ENCODE data around the gene ASB16.
A peak's percentile ranks its signal among the peaks of the same experiment; 100 is the strongest.

ASB16 gene

DNA sequence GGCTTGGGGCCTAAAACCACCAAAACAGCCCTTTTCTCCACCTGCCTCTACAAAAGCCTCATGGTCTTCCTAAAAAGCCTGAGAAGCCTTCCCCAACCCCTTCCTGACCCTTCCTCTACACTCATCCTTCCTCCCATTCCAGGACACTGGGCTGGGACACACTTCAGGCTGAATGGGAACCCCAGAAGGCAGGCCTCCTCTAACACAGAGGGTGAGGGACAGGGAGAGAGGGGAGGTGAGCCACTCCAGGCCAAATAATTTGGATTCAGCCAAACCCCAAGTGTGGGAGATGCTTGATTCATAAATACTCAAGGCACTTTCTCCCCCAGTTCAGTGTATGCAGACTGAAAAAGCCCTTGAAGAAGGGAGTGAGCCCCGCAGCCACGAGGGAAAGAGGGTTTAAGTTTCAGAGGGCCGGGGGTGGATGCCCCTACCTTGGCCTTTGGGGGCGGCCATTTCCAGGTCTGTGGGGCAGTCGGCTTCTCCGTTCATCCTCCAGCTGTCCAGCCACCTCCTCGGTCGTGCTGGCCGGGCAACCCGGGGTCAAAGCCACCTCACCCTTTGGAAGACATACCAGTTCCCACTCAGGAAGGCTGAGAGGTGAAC, 47.3 kb downstream of the ASB16 start:
- H4K20me1 ChIP-seq (ENCODE audit: insufficient read depth, low read length), result no peaks in the 10 kb centered on the region
- peak; percentile 30 for DNase-seq

DNA sequence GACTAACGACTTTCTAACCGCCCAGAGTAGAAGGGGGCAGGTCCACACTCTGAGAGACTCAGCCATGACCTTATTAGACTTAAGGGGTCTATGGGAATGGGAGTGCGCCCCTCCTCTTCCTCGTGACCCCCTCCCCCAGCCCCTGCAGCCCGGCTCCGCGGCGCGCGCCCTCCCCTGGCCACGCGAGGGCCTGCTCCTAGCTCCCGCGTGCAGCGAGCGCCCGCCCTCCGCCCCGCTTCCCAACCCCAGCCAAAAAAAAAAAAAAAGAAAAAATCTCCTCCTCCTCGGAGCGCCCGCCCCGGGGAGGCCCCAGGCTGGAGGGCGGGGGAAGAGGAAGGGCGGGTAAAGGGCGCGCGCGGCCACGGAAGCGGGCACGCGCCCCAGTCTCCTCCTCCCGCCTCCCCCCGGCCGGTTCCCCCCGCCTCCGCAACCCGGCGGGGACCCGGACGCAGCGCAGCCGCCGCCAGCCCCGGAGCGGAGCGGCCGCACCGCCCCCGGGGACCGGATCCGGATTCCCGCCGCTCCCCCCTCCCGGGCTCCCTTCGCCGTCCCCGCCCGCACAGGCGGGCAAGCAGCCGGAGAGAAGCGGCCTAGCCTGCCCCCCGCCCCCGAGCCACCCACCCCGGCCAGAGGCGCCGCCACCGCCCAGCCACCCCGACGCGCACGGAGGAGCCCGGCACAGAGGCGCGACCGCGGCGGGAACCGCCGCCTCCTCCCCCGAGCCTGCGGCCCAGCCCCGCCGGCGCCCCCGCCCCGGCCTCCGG, 48.0 kb downstream of the ASB16 start:
- peak overlapping the region; percentile 71 for H3K4me3 ChIP-seq (ENCODE audit: low read length)
- H3F3A ChIP-seq (ENCODE audit: insufficient read depth, low read length), result peaks cover 32% of the 10 kb centered on the region; the same call in 1 of the 2 replicates
- H3K9me2 ChIP-seq (replicated peaks; ENCODE audit: insufficient read depth, low read length), result no peaks in the 10 kb centered on the region
- TF ChIP-seq EZH2phosphoT487 (IDR thresholded peaks at IDR 0.05; ENCODE audit: low read length), result no peak
- TF ChIP-seq, protein P1, sequence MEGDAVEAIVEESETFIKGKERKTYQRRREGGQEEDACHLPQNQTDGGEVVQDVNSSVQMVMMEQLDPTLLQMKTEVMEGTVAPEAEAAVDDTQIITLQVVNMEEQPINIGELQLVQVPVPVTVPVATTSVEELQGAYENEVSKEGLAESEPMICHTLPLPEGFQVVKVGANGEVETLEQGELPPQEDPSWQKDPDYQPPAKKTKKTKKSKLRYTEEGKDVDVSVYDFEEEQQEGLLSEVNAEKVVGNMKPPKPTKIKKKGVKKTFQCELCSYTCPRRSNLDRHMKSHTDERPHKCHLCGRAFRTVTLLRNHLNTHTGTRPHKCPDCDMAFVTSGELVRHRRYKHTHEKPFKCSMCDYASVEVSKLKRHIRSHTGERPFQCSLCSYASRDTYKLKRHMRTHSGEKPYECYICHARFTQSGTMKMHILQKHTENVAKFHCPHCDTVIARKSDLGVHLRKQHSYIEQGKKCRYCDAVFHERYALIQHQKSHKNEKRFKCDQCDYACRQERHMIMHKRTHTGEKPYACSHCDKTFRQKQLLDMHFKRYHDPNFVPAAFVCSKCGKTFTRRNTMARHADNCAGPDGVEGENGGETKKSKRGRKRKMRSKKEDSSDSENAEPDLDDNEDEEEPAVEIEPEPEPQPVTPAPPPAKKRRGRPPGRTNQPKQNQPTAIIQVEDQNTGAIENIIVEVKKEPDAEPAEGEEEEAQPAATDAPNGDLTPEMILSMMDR (IDR thresholded peaks at IDR 0.05; ENCODE audit: low read length), result peak; percentile 58
- H3K9ac ChIP-seq (ENCODE audit: low read length), result peak overlapping the region; percentile 89
- peaks cover 14% of the 10 kb centered on the region for H3K36me3 ChIP-seq (replicated peaks; ENCODE audit: insufficient read depth, low read length)
- no peaks in the 10 kb centered on the region for H4K20me1 ChIP-seq (ENCODE audit: insufficient read depth, low read length)
- no peaks in the 10 kb centered on the region for H3K27me3 ChIP-seq (replicated peaks; ENCODE audit: insufficient read depth, low read length)
- no peak overlapping the region for H2AFZ ChIP-seq (ENCODE audit: low read length)
- H3K27ac ChIP-seq (ENCODE audit: low read length), result peak overlapping the region; percentile 61; the same call in 1 of the 2 replicates
- peaks cover 56% of the 10 kb centered on the region for H3K79me2 ChIP-seq (ENCODE audit: low read length)
- H3K4me2 ChIP-seq (ENCODE audit: low read depth, low read length), result peak overlapping the region; percentile 95
- peaks cover 18% of the 10 kb centered on the region for H3K4me1 ChIP-seq (ENCODE audit: low read length)
- no peaks in the 10 kb centered on the region for H3K9me3 ChIP-seq (replicated peaks; ENCODE audit: insufficient read depth, low read length)
- DNase-seq, result peak; percentile 91

More for the DNA sequence above, 47.3 kb downstream of the ASB16 start:
- H3K36me3 ChIP-seq (replicated peaks; ENCODE audit: insufficient read depth, low read length), result peaks cover 14% of the 10 kb centered on the region
- H3K9me2 ChIP-seq (replicated peaks; ENCODE audit: insufficient read depth, low read length), result no peaks in the 10 kb centered on the region
- no peaks in the 10 kb centered on the region for H3K27me3 ChIP-seq (replicated peaks; ENCODE audit: insufficient read depth, low read length)
- H3K27ac ChIP-seq (ENCODE audit: low read length), result peak overlapping the region; percentile 61; the same call in 1 of the 2 replicates
- peak overlapping the region; percentile 71 for H3K4me3 ChIP-seq (ENCODE audit: low read length)
- no peak overlapping the region for H2AFZ ChIP-seq (ENCODE audit: low read length)
- TF ChIP-seq EZH2 (optimal IDR thresholded peaks at IDR 0.05; ENCODE audit: low read depth, low read length), result no peak
- TF ChIP-seq EZH2phosphoT487 (IDR thresholded peaks at IDR 0.05; ENCODE audit: low read length), result no peak
- TF ChIP-seq, protein P1 (IDR thresholded peaks at IDR 0.05; ENCODE audit: low read length), result no peak
- peaks cover 56% of the 10 kb centered on the region for H3K79me2 ChIP-seq (ENCODE audit: low read length)
- H3F3A ChIP-seq (ENCODE audit: insufficient read depth, low read length), result peaks cover 30% of the 10 kb centered on the region; the same call in 1 of the 2 replicates
- H3K9me3 ChIP-seq (replicated peaks; ENCODE audit: insufficient read depth, low read length), result no peaks in the 10 kb centered on the region
- H3K4me1 ChIP-seq (ENCODE audit: low read length), result peaks cover 18% of the 10 kb centered on the region
- peak overlapping the region; percentile 89 for H3K9ac ChIP-seq (ENCODE audit: low read length)
- peak overlapping the region; percentile 95 for H3K4me2 ChIP-seq (ENCODE audit: low read depth, low read length)

DNA sequence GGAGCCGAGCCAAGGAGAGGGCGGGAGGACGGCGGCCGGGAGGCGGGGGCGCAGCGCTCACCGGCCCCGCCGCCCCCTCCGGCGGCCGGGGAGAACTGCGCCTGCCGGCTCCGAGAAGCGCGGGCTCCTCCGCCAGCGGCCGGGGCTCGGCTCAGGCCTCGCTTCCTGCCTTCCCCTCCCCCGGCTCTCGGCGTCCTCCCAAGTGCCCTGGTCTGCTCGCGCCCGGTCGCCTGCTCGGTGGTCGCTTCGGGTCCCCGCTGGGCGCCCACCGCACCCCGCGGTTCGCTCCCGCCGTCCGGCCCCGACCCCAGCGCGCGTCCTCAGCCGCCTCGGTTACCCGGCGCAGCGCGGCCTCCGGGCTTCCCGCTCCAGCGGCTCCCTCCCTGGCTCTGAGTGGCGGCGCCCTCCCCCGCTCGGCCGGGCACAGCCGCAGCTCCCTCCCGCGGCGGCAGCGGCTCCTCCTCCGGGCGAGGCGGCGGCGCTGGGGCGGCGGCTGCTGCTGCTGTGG, 48.7 kb downstream of the ASB16 start:
- H3K79me2 ChIP-seq (ENCODE audit: low read length), result peaks cover 56% of the 10 kb centered on the region
- H3K4me2 ChIP-seq (ENCODE audit: low read depth, low read length), result no peak overlapping the region
- no peaks in the 10 kb centered on the region for H3K9me2 ChIP-seq (replicated peaks; ENCODE audit: insufficient read depth, low read length)
- no peaks in the 10 kb centered on the region for H3K9me3 ChIP-seq (replicated peaks; ENCODE audit: insufficient read depth, low read length)
- peaks cover 18% of the 10 kb centered on the region for H3K4me1 ChIP-seq (ENCODE audit: low read length)
- TF ChIP-seq, protein P1 (IDR thresholded peaks at IDR 0.05; ENCODE audit: low read length), result peak; percentile 19; the same call in 1 of the 2 replicates
- TF ChIP-seq EZH2phosphoT487 (IDR thresholded peaks at IDR 0.05; ENCODE audit: low read length), result no peak
- peak; percentile 71 for DNase-seq
- peaks cover 14% of the 10 kb centered on the region for H3K36me3 ChIP-seq (replicated peaks; ENCODE audit: insufficient read depth, low read length)
- no peak overlapping the region for H2AFZ ChIP-seq (ENCODE audit: low read length)
- H3K9ac ChIP-seq (ENCODE audit: low read length), result peak overlapping the region; percentile 90
- no peaks in the 10 kb centered on the region for H3K27me3 ChIP-seq (replicated peaks; ENCODE audit: insufficient read depth, low read length)
- H3F3A ChIP-seq (ENCODE audit: insufficient read depth, low read length), result peaks cover 29% of the 10 kb centered on the region; the same call in 1 of the 2 replicates
- H3K4me3 ChIP-seq (ENCODE audit: low read length), result peak overlapping the region; percentile 63
- H4K20me1 ChIP-seq (ENCODE audit: insufficient read depth, low read length), result no peaks in the 10 kb centered on the region
- H3K27ac ChIP-seq (ENCODE audit: low read length), result peak overlapping the region; percentile 88
